Midbrain (tissue), 1 donor: ENCODE results near the gene ARF1.

ENCODE experiments used
- DNase-seq: peaks from one replicate; lab custom pipeline; 2025; lab: John Stamatoyannopoulos, UW

Gene ARF1

GRCh38 chr1:228147768-228148167, 65.3 kb downstream of the ARF1 start:
- DNase-seq: no peak

GRCh38 chr1:228148196-228148861, 65.8 kb downstream of the ARF1 start:
- no peak for DNase-seq
